Esophagus muscularis mucosa (tissue), 3 donors: Measurements from ENCODE around the gene CEP192.

ENCODE experiments used
- POLR2A ChIP-seq: fragments of 450-650 bp; IDR thresholded peaks from one replicate; pipeline ENCODE4 v1.6.1; 2017; ENCODE audit warnings: antibody characterized with exemption, moderate library complexity, mild to moderate bottlenecking, low read depth
- POLR2AphosphoS5 ChIP-seq, 2 donors: sonication (generic); formaldehyde crosslinking; IDR thresholded peaks; one replicate each; pipeline ENCODE4 v1.6.1; 2017; ENCODE audit warnings: antibody characterized with exemption in 2 of 2
- TF ChIP-seq, protein P1 (sequence below), 3 experiments: fragments of 200-600 bp in 2 of 3; fragments of 450-650 bp in 1 of 3; sonication (generic) in 2 of 3; IDR thresholded peaks; one replicate each; pipeline ENCODE4 v1.5.1; 2017 to 2019; ENCODE audit warnings: antibody characterized with exemption in 3 of 3, mild to moderate bottlenecking in 2 of 3, moderate library complexity in 1 of 3

DNA sequence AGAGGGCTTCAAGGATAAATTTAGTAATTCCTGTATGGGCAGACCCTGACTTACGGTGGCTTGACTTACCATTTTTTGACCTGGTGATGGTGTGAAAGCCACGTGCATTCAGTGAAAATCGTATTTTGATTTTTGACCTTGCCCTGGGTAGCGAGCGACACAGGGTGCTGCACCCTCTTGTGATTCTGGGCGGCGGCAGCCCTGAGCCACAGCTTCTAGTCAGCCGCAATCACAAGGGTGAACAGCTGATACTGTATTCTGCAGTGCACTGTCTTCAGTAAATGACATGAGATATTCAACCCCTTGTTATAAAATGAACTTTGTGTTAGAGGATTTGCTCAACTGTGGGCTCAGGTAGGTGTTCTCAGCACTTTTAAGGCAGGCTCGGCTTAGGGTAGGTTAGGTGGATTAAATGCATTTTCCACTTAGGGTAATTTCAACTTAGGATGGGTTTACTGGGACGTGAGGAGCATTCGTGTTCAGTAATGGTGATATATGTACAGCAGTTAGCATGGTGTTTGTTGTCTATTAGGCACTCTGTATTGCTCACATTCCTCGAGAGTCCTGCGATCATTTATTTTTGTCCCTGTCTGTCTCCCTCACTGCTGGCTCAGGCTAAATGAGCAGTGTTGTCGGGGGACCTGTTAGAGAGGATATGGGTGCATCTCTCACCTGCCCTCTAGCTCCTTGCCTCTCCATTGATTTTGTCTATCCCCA is 109.9 kb downstream of the CEP192 start:
- TF ChIP-seq POLR2A = no peak
- TF ChIP-seq, protein P1, sequence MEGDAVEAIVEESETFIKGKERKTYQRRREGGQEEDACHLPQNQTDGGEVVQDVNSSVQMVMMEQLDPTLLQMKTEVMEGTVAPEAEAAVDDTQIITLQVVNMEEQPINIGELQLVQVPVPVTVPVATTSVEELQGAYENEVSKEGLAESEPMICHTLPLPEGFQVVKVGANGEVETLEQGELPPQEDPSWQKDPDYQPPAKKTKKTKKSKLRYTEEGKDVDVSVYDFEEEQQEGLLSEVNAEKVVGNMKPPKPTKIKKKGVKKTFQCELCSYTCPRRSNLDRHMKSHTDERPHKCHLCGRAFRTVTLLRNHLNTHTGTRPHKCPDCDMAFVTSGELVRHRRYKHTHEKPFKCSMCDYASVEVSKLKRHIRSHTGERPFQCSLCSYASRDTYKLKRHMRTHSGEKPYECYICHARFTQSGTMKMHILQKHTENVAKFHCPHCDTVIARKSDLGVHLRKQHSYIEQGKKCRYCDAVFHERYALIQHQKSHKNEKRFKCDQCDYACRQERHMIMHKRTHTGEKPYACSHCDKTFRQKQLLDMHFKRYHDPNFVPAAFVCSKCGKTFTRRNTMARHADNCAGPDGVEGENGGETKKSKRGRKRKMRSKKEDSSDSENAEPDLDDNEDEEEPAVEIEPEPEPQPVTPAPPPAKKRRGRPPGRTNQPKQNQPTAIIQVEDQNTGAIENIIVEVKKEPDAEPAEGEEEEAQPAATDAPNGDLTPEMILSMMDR (IDR thresholded peaks at IDR 0.05) = no peak
- TF ChIP-seq POLR2AphosphoS5 (IDR thresholded peaks at IDR 0.05) = no peak
